Neural cell (in vitro differentiated cells): Measurements from ENCODE around the gene ITGA1. TPM values are rescaled to one million over a fixed set of nuclear protein-coding genes. Genes with fewer than 3 reads are reported as not detected.

ENCODE experiments used
- H2AFZ ChIP-seq: fragments of 200-600, 300-800 bp; sonication (generic), shearing (Covaris generic); 2 replicates; pipeline ENCODE4 v1.6.0; 2014; ENCODE audit warnings: low read depth, mild to moderate bottlenecking, antibody characterized with exemption, low read length, moderate library complexity
- H3F3A ChIP-seq: fragments of 200-600 bp; shearing (Covaris generic); 2 replicates; pipeline ENCODE4 v1.6.1; 2016; ENCODE audit warnings: mild to moderate bottlenecking, moderate library complexity, mixed read lengths, antibody characterized with exemption, low read length; ENCODE audit not compliant: insufficient read depth, poor library complexity, severe bottlenecking
- H3K27ac ChIP-seq: fragments of 200-600, 300-800 bp; sonication (generic), shearing (Covaris generic); 2 replicates; pipeline ENCODE4 v1.5.1; 2014; ENCODE audit warnings: mild to moderate bottlenecking, low read length, moderate library complexity
- H3K27me3 ChIP-seq: fragments of 300-800, 200-600 bp; sonication (generic), shearing (Covaris generic); 2 replicates; pipeline ENCODE4 v1.6.0; 2014; ENCODE audit warnings: mild to moderate bottlenecking, low read depth, low read length, moderate library complexity; ENCODE audit not compliant: insufficient read depth
- H3K36me3 ChIP-seq: fragments of 300-800, 200-600 bp; sonication (generic), shearing (Covaris generic); 2 replicates; pipeline ENCODE4 v1.5.1; 2014; ENCODE audit warnings: mild to moderate bottlenecking, antibody characterized with exemption, low read length, moderate library complexity; ENCODE audit not compliant: insufficient read depth
- H3K4me2 ChIP-seq: fragments of 300-800, 200-600 bp; sonication (generic), shearing (Covaris generic); 2 replicates; pipeline ENCODE4 v1.6.0; 2014; ENCODE audit warnings: mild to moderate bottlenecking, low read length
- H3K4me3 ChIP-seq: fragments of 300-800, 200-600 bp; sonication (generic), shearing (Covaris generic); 2 replicates; pipeline ENCODE4 v1.5.1; 2014; ENCODE audit warnings: mild to moderate bottlenecking, low read length, moderate library complexity
- H3K79me2 ChIP-seq: fragments of 200-600 bp; shearing (Covaris generic); replicated peaks from 2 replicates; pipeline ENCODE4 v1.6.0; 2014; ENCODE audit warnings: mild to moderate bottlenecking, low read length, moderate library complexity; ENCODE audit not compliant: insufficient read depth
- H3K9ac ChIP-seq: fragments of 300-800, 200-600 bp; sonication (generic), shearing (Covaris generic); 2 replicates; pipeline ENCODE4 v1.6.1; 2016; ENCODE audit warnings: mild to moderate bottlenecking, low read length, mixed read lengths
- H3K9me2 ChIP-seq: fragments of 200-600 bp; shearing (Covaris generic); 2 replicates; pipeline ENCODE4 v1.6.1; 2016; ENCODE audit warnings: mild to moderate bottlenecking, low read length, mixed read lengths; ENCODE audit not compliant: insufficient read depth
- H3K9me3 ChIP-seq: fragments of 200-600, 300-800 bp; sonication (generic), shearing (Covaris generic); 2 replicates; pipeline ENCODE4 v1.6.1; 2016; ENCODE audit warnings: mild to moderate bottlenecking, mixed run types, low read length, moderate library complexity, mixed read lengths
- H4K20me1 ChIP-seq: fragments of 200-600 bp; shearing (Covaris generic); 2 replicates; pipeline ENCODE4 v1.6.1; 2016; ENCODE audit warnings: mild to moderate bottlenecking, mixed run types; ENCODE audit not compliant: insufficient read depth
- CTCF ChIP-seq: fragments of 450-650 bp; IDR thresholded peaks from 2 replicates; pipeline ENCODE4 v1.5.1; 2014; ENCODE audit warnings: antibody characterized with exemption, mild to moderate bottlenecking, moderate library complexity; ENCODE audit not compliant: poor library complexity, severe bottlenecking
- EP300 ChIP-seq: fragments of 450-650 bp; conservative IDR thresholded peaks from 2 replicates; pipeline ENCODE4 v1.6.1; 2014; ENCODE audit warnings: antibody characterized with exemption, mild to moderate bottlenecking, moderate library complexity; ENCODE audit not compliant: poor library complexity, severe bottlenecking
- EZH2 ChIP-seq: fragments of 200-600, 300-800 bp; shearing (Covaris generic), sonication (generic); IDR thresholded peaks from 2 replicates; pipeline ENCODE4 v1.6.1; 2014; ENCODE audit warnings: antibody characterized with exemption, low read length, borderline replicate concordance, mild to moderate bottlenecking; ENCODE audit not compliant: insufficient read depth, poor library complexity, severe bottlenecking
- MXI1 ChIP-seq: fragments of 450-650 bp; conservative IDR thresholded peaks from 2 replicates; pipeline ENCODE4 v1.6.1; 2014; ENCODE audit warnings: antibody characterized with exemption, mild to moderate bottlenecking; ENCODE audit not compliant: poor library complexity, severe bottlenecking
- POLR2AphosphoS5 ChIP-seq: IDR thresholded peaks from 2 replicates; pipeline ENCODE4 v1.6.1; 2012
- RAD21 ChIP-seq: fragments of 450-650 bp; conservative IDR thresholded peaks from 2 replicates; pipeline ENCODE4 v1.6.1; 2014; ENCODE audit warnings: antibody characterized with exemption, mild to moderate bottlenecking, moderate library complexity
- REST ChIP-seq: IDR thresholded peaks from 2 replicates; pipeline ENCODE4 v1.6.1; 2012; ENCODE audit warnings: borderline replicate concordance
- SMC3 ChIP-seq: fragments of 450-650 bp; conservative IDR thresholded peaks from 2 replicates; pipeline ENCODE4 v1.6.1; 2014; ENCODE audit warnings: antibody characterized with exemption, mild to moderate bottlenecking, moderate library complexity; ENCODE audit not compliant: poor library complexity
- TAF1 ChIP-seq: IDR thresholded peaks from 2 replicates; pipeline ENCODE4 v1.6.1; 2012; ENCODE audit warnings: low read depth
- polyA plus RNA-seq: library from polyadenylated mRNA; depleted of rRNA; stranded (reverse); fragments of >200 nt; gene quantifications from 2 replicates; pipeline ENCODE4 v1.2.3, GENCODE V29; 2014

Gene ITGA1
- polyA plus RNA-seq, 1 donor from 2014 or later, result 0.15 TPM

GRCh38 chr5:52838326-52839015 is 50.8 kb downstream of the ITGA1 start:
- no peak overlapping the region for H3K4me2 ChIP-seq
- H3K27me3 ChIP-seq, result no peaks in the 10 kb centered on the region
- H3K27ac ChIP-seq, result no peak overlapping the region
- H4K20me1 ChIP-seq, result no peaks in the 10 kb centered on the region
- H3K9ac ChIP-seq, result no peak overlapping the region
- no peaks in the 10 kb centered on the region for H3K79me2 ChIP-seq
- no peaks in the 10 kb centered on the region for H3K9me2 ChIP-seq
- H3K9me3 ChIP-seq, result no peaks in the 10 kb centered on the region
- H2AFZ ChIP-seq, result no peak overlapping the region
- no peaks in the 10 kb centered on the region for H3F3A ChIP-seq
- no peak overlapping the region for H3K4me3 ChIP-seq
- no peaks in the 10 kb centered on the region for H3K36me3 ChIP-seq
- TF ChIP-seq MXI1 (no peak), REST (no peak), EP300 (no peak), EZH2 (no peak), TAF1 (no peak), RAD21 (no peak), POLR2AphosphoS5 (no peak), SMC3 (no peak), CTCF (no peak)

GRCh38 chr5:52839285-52839684 is 51.6 kb downstream of the ITGA1 start:
- no peak overlapping the region for H2AFZ ChIP-seq
- TF ChIP-seq REST, result no peak
- TF ChIP-seq POLR2AphosphoS5, result no peak
- TF ChIP-seq MXI1, result no peak
- TF ChIP-seq RAD21, result no peak
- no peak for TF ChIP-seq EZH2
- TF ChIP-seq CTCF, result no peak
- TF ChIP-seq EP300, result no peak
- no peak for TF ChIP-seq SMC3
- TF ChIP-seq TAF1, result no peak
- H3K27ac ChIP-seq, result no peak overlapping the region
- no peaks in the 10 kb centered on the region for H3F3A ChIP-seq
- H3K79me2 ChIP-seq, result no peaks in the 10 kb centered on the region
- H3K4me3 ChIP-seq, result no peak overlapping the region
- H3K27me3 ChIP-seq, result no peaks in the 10 kb centered on the region
- no peaks in the 10 kb centered on the region for H4K20me1 ChIP-seq
- H3K36me3 ChIP-seq, result no peaks in the 10 kb centered on the region
- no peaks in the 10 kb centered on the region for H3K9me3 ChIP-seq
- H3K9me2 ChIP-seq, result no peaks in the 10 kb centered on the region
- H3K9ac ChIP-seq, result no peak overlapping the region
- no peak overlapping the region for H3K4me2 ChIP-seq
